HEK293T (cell line): ENCODE measurements around the gene KCNN3.

Source experiments
- ELF4 ChIP-seq: fragments of 450-650 bp; IDR thresholded peaks from 2 replicates; pipeline ENCODE4 v1.6.1; 2017; ENCODE audit warnings: antibody characterized with exemption
- FOXM1 ChIP-seq: fragments of 450-650 bp; IDR thresholded peaks from 2 replicates; pipeline ENCODE4 v1.6.1; 2017; ENCODE audit warnings: mild to moderate bottlenecking, borderline replicate concordance
- LEF1 ChIP-seq: fragments of 450-650 bp; IDR thresholded peaks from 2 replicates; pipeline ENCODE4 v1.6.1; 2017; ENCODE audit warnings: mild to moderate bottlenecking, borderline replicate concordance
- NFRKB ChIP-seq: fragments of 450-650 bp; IDR thresholded peaks from 2 replicates; pipeline ENCODE4 v1.6.1; 2016; ENCODE audit warnings: mild to moderate bottlenecking, moderate library complexity
- SP1 ChIP-seq: fragments of 450-650 bp; IDR thresholded peaks from 2 replicates; pipeline ENCODE4 v1.6.1; 2017

DNA sequence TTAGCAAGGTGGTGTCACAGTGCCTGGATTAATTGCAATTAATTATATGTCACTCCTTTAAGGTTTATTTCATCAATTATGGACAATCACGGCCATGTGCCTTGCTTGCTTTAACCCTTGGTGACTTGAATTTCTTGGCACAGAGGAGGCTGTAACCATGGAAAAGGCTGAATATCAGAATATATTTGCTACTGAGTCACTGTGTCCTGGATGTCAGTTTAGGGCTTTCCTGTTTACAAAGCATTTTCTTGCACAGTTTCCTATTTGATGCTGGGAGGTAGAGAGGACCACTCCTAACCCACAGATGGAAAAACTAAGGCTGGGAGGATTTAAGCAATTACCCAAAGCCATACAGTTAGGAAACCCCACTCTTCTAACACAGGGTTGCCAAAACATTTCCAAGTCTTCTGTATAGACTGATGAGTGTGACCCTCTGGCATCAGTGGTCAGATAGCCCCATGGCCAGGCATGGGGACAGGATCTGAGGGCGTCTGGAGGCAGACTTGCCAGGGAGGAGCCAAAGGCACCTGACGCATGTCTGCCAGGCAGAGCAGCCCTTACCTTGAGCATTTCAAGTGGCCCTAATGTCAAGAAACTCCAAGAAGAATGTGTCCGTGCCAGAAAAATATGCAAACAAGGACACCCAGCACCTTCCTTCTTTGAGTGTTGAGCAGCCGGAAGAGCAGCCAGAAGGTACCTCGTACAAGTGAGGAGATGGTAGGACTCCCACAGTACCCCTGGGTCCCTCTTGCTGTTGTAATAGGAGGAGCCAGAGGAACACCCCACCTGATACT is 34.4 kb downstream of the KCNN3 start:
- no peak for TF ChIP-seq NFRKB
- TF ChIP-seq FOXM1, result no peak
- no peak for TF ChIP-seq LEF1
- TF ChIP-seq ELF4, result no peak
- TF ChIP-seq SP1, result no peak
